MCF 10A (cell line): ENCODE results near the gene KIF5A. TPM values are rescaled to one million over a fixed set of nuclear protein-coding genes. Genes with fewer than 3 reads are reported as not detected.

Experiments
- BruUV-seq: library from RNA; stranded (reverse); fragments of 400-500 nt; replicated peaks from 2 replicates; lab custom pipeline; 2021; lab: Mats Ljungman, UMichigan
- CTCF ChIA-PET: fragments of 300-600 bp; sonication (Branson Sonifier 250); formaldehyde crosslinking; extraction: SDS; loops from one replicate; lab custom pipeline; 2021; ENCODE audit warnings: antibody characterized with exemption, inconsistent platforms; lab: Yijun Ruan, JAX
- POLR2A ChIA-PET: fragments of 300-600, 350-650 bp; sonication (Branson Sonifier 250); formaldehyde crosslinking; extraction: SDS; loops from one replicate; lab custom pipeline; 2020; ENCODE audit warnings: antibody characterized with exemption, inconsistent platforms; lab: Yijun Ruan, JAX
- DNase-seq: peaks from one replicate; pipeline ENCODE4 v3.0.0-alpha.2; 2018; ENCODE audit not compliant: unreplicated experiment
- H3K27ac Mint-ChIP-seq: one replicate; pipeline ENCODE4 v1.8.0; 2022; ENCODE audit warnings: mild to moderate bottlenecking, low read depth, mixed read lengths; ENCODE audit not compliant: unreplicated experiment
- H3K27me3 Mint-ChIP-seq: one replicate; pipeline ENCODE4 v1.8.0; 2022; ENCODE audit warnings: mixed read lengths; ENCODE audit not compliant: insufficient read depth, unreplicated experiment
- H3K36me3 Mint-ChIP-seq: one replicate; pipeline ENCODE4 v1.8.0; 2022; ENCODE audit warnings: mild to moderate bottlenecking, moderate library complexity, mixed read lengths; ENCODE audit not compliant: insufficient read depth, unreplicated experiment
- H3K4me1 Mint-ChIP-seq: one replicate; pipeline ENCODE4 v1.8.0; 2022; ENCODE audit warnings: mixed read lengths; ENCODE audit not compliant: insufficient read depth, unreplicated experiment
- H3K4me3 Mint-ChIP-seq: one replicate; pipeline ENCODE4 v1.8.0; 2022; ENCODE audit warnings: mild to moderate bottlenecking, moderate library complexity, mixed read lengths; ENCODE audit not compliant: unreplicated experiment
- H3K9me3 Mint-ChIP-seq: one replicate; pipeline ENCODE4 v1.8.0; 2022; ENCODE audit warnings: mixed read lengths; ENCODE audit not compliant: unreplicated experiment
- CTCF ChIP-seq: fragments of 200-600 bp; IDR thresholded peaks from one replicate; pipeline ENCODE4 v1.8.0; 2022; ENCODE audit warnings: antibody characterized with exemption, mild to moderate bottlenecking; ENCODE audit not compliant: unreplicated experiment
- intact Hi-C: fragments of 100-400 bp; cut with micrococcal nuclease; formaldehyde crosslinking; loops from 2 replicates; pipeline ENCODE4 v1.14.1; 2022
- total RNA-seq: library from RNA; stranded (reverse); gene quantifications from 2 replicates; pipeline ENCODE4 v1.2.3, GENCODE V29; 2022

Gene KIF5A
- total RNA-seq, 1 experiment from 2014 or later, result 0.56 TPM

- Mint-ChIP-seq H3K4me1 (peaks cover 32% of the 10 kb centered on the region), H3K4me3 (peak overlapping the region; percentile 93), H3K27me3 (no peaks in the 10 kb centered on the region), H3K36me3 (peaks cover 4% of the 10 kb centered on the region), H3K9me3 (no peaks in the 10 kb centered on the region), H3K27ac (no peak overlapping the region)
- intact Hi-C loops, result no loop called here
- no peak for TF ChIP-seq CTCF
- BruUV-seq, result no TSS peak
- POLR2A ChIA-PET, result no interaction called here
- CTCF ChIA-PET, result no interaction called here
- DNase-seq, result no peak
These were observed 1.9 kb upstream of the KIF5A start for GRCh38 chr12:57548013-57548315.

- intact Hi-C loops, result no loop called here
- DNase-seq, result no peak
- Mint-ChIP-seq H3K36me3 (no peaks in the 10 kb centered on the region), H3K27me3 (peaks cover 3% of the 10 kb centered on the region), H3K27ac (no peak overlapping the region), H3K4me3 (no peak overlapping the region), H3K9me3 (no peaks in the 10 kb centered on the region), H3K4me1 (peaks cover 32% of the 10 kb centered on the region)
- BruUV-seq, result no TSS peak
- TF ChIP-seq CTCF, result no peak
- ChIA-PET CTCF (no interaction called here), POLR2A (interaction anchor here (0.5 kb wide), 1 partner anchor 13 kb away, joined by 4 read pairs; no protein-coding TSS in a partner anchor)
These were observed 1.4 kb upstream of the KIF5A start for GRCh38 chr12:57548488-57548887.

GRCh38 chr12:57549203-57549908 is 488 bp upstream of the KIF5A start:
- BruUV-seq, result no TSS peak
- ChIA-PET CTCF (interaction anchor here (0.6 kb wide), 1 partner anchor 34 kb away, joined by 3 read pairs; no protein-coding TSS in a partner anchor), POLR2A (no interaction called here)
- H3K36me3 Mint-ChIP-seq, result no peaks in the 10 kb centered on the region
- H3K4me1 Mint-ChIP-seq, result peaks cover 32% of the 10 kb centered on the region
- DNase-seq, result no peak
- no peaks in the 10 kb centered on the region for H3K9me3 Mint-ChIP-seq
- H3K27me3 Mint-ChIP-seq, result peaks cover 9% of the 10 kb centered on the region
- intact Hi-C loops, result no loop called here
- TF ChIP-seq CTCF, result no peak
- H3K4me3 Mint-ChIP-seq, result no peak overlapping the region
- H3K27ac Mint-ChIP-seq, result no peak overlapping the region

GRCh38 chr12:57550641-57551549 is 1.1 kb downstream of the KIF5A start:
- no peak for DNase-seq
- ChIA-PET POLR2A (no interaction called here), CTCF (no interaction called here)
- intact Hi-C loops, result no loop called here
- Mint-ChIP-seq H3K4me1 (peaks cover 19% of the 10 kb centered on the region), H3K9me3 (no peaks in the 10 kb centered on the region), H3K36me3 (no peaks in the 10 kb centered on the region), H3K27me3 (peaks cover 9% of the 10 kb centered on the region), H3K27ac (no peak overlapping the region), H3K4me3 (no peak overlapping the region)
- no TSS peak for BruUV-seq
- TF ChIP-seq CTCF, result no peak
